ENCODE results near the gene IFT20.

Gene IFT20

GRCh38 chr17:28334666-28335200 is 539 bp downstream of the IFT20 start:
- DNase-seq: no peak

- no peak for DNase-seq
These were observed 1.1 kb downstream of the IFT20 start for GRCh38 chr17:28334171-28334570.

GRCh38 chr17:28333083-28333746 is 2.1 kb downstream of the IFT20 start:
- DNase-seq: no peak

GRCh38 chr17:28331891-28332420 is 3.3 kb downstream of the IFT20 start:
- DNase-seq: no peak

- DNase-seq: no peak
These were observed 4.6 kb downstream of the IFT20 start for GRCh38 chr17:28330671-28331070.

- DNase-seq: no peak
These were observed 6.9 kb downstream of the IFT20 start for GRCh38 chr17:28328325-28328724.

GRCh38 chr17:28327709-28328108 is 7.6 kb downstream of the IFT20 start:
- DNase-seq: no peak

- no peak for DNase-seq
These were observed 8.2 kb downstream of the IFT20 start for GRCh38 chr17:28327031-28327607.

- no peak for DNase-seq
These were observed 9.2 kb downstream of the IFT20 start for GRCh38 chr17:28326114-28326513.

- DNase-seq: no peak
These were observed 10.1 kb downstream of the IFT20 start for GRCh38 chr17:28325211-28325610.

- DNase-seq: no peak
These were observed 10.5 kb downstream of the IFT20 start for GRCh38 chr17:28324781-28325180.

GRCh38 chr17:28324267-28324745 is 11.0 kb downstream of the IFT20 start:
- no peak for DNase-seq

GRCh38 chr17:28320215-28321061 is 14.8 kb downstream of the IFT20 start:
- no peak for DNase-seq

GRCh38 chr17:28319598-28319935 is 15.7 kb downstream of the IFT20 start:
- no peak for DNase-seq

- DNase-seq: peak; percentile 90
These were observed 16.3 kb downstream of the IFT20 start, which contains the start of gene TMEM97 for GRCh38 chr17:28318759-28319597. TSS of gene TMEM97 (plus strand) at chr17:28319200. CDS start at chr17:28319240, 40 bp downstream.

- no peak for DNase-seq
These were observed 17.1 kb downstream of the IFT20 start for GRCh38 chr17:28317966-28318758.

- no peak for DNase-seq
These were observed 17.9 kb downstream of the IFT20 start for GRCh38 chr17:28317099-28317965.

GRCh38 chr17:28315846-28316705 is 19.2 kb downstream of the IFT20 start:
- no peak for DNase-seq

- DNase-seq: no peak
These were observed 21.4 kb downstream of the IFT20 start for GRCh38 chr17:28313841-28314240.
